ENCODE results near the gene PDE7B.

The PDE7B gene

DNA sequence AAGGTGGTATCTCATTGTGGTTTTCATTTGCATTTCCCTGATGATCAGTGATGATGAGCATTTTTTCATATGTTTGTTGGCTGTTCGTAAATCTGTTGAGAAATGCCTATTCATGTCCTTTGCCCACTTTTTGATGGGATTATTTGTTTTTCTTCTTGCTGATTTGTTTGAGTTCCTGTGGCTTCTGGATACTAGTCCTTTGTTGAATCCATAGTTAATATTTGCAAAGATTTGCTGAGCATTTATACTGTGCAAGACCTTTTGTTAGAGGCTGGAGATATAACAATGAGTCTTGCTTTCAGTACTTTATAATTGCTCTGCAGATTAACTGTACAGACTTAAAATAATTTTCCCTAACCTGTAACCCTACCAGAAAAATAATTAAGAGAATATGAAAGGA is 35.6 kb downstream of the PDE7B start:
- H3K27ac ChIP-seq (replicated peaks) = no peak overlapping the region
- TF ChIP-seq POLR2AphosphoS5 (IDR thresholded peaks at IDR 0.05; ENCODE audit: low read depth) = no peak
- no peak for TF ChIP-seq GABPA (IDR thresholded peaks at IDR 0.05; ENCODE audit: low read depth)
- TF ChIP-seq CTCF (IDR thresholded peaks at IDR 0.05; ENCODE audit: insufficient read depth, low read length) = no peak
- no peak for TF ChIP-seq SPI1 (IDR thresholded peaks at IDR 0.05; ENCODE audit: borderline replicate concordance, low read depth)
- no peak for DNase-seq (ENCODE audit: low read depth in 1 of 2, low spot score in 1 of 2)

DNA sequence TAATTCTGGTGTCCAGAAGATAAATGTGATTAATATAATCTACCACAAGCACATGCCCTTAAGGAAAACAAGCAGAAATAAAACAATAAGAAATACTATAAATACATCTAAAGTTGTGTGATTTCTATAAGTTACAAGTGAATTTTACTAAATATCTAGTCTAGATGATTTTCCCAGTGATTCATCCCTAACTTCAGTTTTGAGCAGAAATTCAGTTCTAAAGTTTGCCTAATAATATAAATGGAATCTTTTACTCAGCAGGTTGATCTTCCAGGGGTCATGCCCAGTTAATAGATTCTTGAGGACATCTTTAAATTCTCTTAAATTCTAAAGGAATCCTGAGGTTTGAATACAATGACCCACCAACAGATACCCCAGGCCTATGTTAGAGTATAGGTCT is 37.3 kb downstream of the PDE7B start:
- Histone ChIP-seq H3K27me3 (ENCODE audit: insufficient read depth, poor library complexity, severe bottlenecking) (peaks cover 2% of the 10 kb centered on the region), H3K27ac (replicated peaks) (no peak overlapping the region), H3K4me3 (replicated peaks; ENCODE audit: insufficient read depth, low read length) (no peak overlapping the region)
- TF ChIP-seq POLR2AphosphoS5 (IDR thresholded peaks at IDR 0.05; ENCODE audit: low read depth) (no peak), REST (IDR thresholded peaks at IDR 0.05; ENCODE audit: insufficient replicate concordance, low read depth) (no peak), GABPA (IDR thresholded peaks at IDR 0.05; ENCODE audit: low read depth) (no peak), SPI1 (IDR thresholded peaks at IDR 0.05; ENCODE audit: borderline replicate concordance, low read depth) (no peak), CTCF (IDR thresholded peaks at IDR 0.05; ENCODE audit: insufficient read depth, low read length) (no peak)
- DNase-seq (ENCODE audit: low read depth in 1 of 2, low spot score in 1 of 2) = no peak

More for the DNA sequence above, 35.6 kb downstream of the PDE7B start:
- no peak overlapping the region for H3K4me3 ChIP-seq (replicated peaks; ENCODE audit: insufficient read depth, low read length)
- H3K27me3 ChIP-seq (ENCODE audit: insufficient read depth, poor library complexity, severe bottlenecking) = peaks cover 2% of the 10 kb centered on the region

DNA sequence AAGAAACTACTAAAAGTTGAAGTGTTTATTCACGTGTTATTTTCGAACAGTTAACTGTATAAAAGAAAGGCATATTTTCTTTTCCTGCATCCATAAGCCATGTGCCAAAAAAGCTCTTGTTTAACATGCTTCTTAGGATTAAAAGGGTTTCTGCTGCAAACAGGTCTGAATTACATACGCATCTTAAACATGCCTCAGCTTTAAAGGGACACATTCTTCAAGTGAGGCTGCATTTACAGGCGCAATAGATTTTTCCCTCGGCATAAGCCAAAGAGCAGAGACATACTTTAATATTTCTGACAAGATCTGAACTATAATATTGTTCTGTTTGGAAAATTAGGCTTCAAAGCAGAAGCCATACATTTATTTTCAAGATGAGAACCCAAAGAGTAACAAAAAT is 39.4 kb downstream of the PDE7B start:
- no peaks in the 10 kb centered on the region for H3K27me3 ChIP-seq (ENCODE audit: insufficient read depth, poor library complexity, severe bottlenecking)
- no peak for DNase-seq (ENCODE audit: low read depth in 1 of 2, low spot score in 1 of 2)
- H3K4me3 ChIP-seq (replicated peaks; ENCODE audit: insufficient read depth, low read length) = no peak overlapping the region
- TF ChIP-seq POLR2AphosphoS5 (IDR thresholded peaks at IDR 0.05; ENCODE audit: low read depth) (no peak), GABPA (IDR thresholded peaks at IDR 0.05; ENCODE audit: low read depth) (no peak), SPI1 (IDR thresholded peaks at IDR 0.05; ENCODE audit: borderline replicate concordance, low read depth) (no peak), CTCF (IDR thresholded peaks at IDR 0.05; ENCODE audit: insufficient read depth, low read length) (no peak), REST (IDR thresholded peaks at IDR 0.05; ENCODE audit: insufficient replicate concordance, low read depth) (no peak)
- no peak overlapping the region for H3K27ac ChIP-seq (replicated peaks)

DNA sequence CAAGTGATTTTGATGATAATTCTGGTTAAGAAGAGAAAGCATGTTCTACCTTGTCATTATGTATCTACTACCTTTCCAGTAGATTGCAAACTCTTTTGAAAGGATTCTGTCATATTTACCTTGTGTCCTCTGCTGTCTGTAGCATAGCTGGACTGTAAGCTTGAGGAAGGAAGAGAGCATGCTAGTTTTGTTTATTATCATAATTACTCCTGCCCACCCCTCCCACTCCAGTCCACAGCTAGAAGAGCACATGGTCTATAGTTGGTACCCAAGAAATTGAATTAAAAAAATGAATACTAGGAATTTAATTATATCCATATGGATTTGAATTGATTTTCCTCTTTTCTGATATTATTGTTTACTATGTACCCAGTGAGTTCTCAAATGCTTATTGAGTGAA is 40.2 kb downstream of the PDE7B start:
- Histone ChIP-seq H3K4me3 (replicated peaks; ENCODE audit: insufficient read depth, low read length) (no peak overlapping the region), H3K27ac (replicated peaks) (no peak overlapping the region), H3K27me3 (ENCODE audit: insufficient read depth, poor library complexity, severe bottlenecking) (no peaks in the 10 kb centered on the region)
- no peak for DNase-seq (ENCODE audit: low read depth in 1 of 2, low spot score in 1 of 2)
- TF ChIP-seq POLR2AphosphoS5 (IDR thresholded peaks at IDR 0.05; ENCODE audit: low read depth) = no peak
- TF ChIP-seq SPI1 (IDR thresholded peaks at IDR 0.05; ENCODE audit: borderline replicate concordance, low read depth) = no peak
